ENCODE measurements around the gene GAA.

- TF ChIP-seq EZH2 (IDR thresholded peaks at IDR 0.05; ENCODE audit: insufficient read depth, low read length) (no peak), CTCF (IDR thresholded peaks at IDR 0.05; ENCODE audit: insufficient read depth, low read depth, low read length) (no peak)
Observed at GRCh38 chr17:80137131-80137530, 35.8 kb downstream of the GAA start.
